RWPE1 (cell line): ENCODE data around the gene KRTAP9-3.
"Not testable (repeated sequence)": the region's sequence is repeated elsewhere in the genome, so short reads cannot be mapped to it uniquely, and the experiment has no call there.

ENCODE experiments used
- CTCF ChIA-PET: fragments of 350-600 bp; sonication (Branson Sonifier 250); formaldehyde crosslinking; extraction: SDS; loops from one replicate; lab custom pipeline; 2021; lab: Yijun Ruan, JAX
- POLR2A ChIA-PET: fragments of 400-600 bp; formaldehyde crosslinking; extraction: SDS; loops from one replicate; lab custom pipeline; 2020; ENCODE audit warnings: antibody characterized with exemption; ENCODE audit not compliant: low non-redundant PET; lab: Yijun Ruan, JAX
- DNase-seq: peaks from one replicate; pipeline ENCODE4 v3.0.0; 2012; ENCODE audit warnings: low spot score
- H3K27ac ChIP-seq: fragments of 450-650 bp; 2 replicates; pipeline ENCODE4 v1.5.1; 2017
- TF ChIP-seq, protein P1 (sequence below): fragments of 450-650 bp; conservative IDR thresholded peaks from 2 replicates; pipeline ENCODE4 v1.5.1; 2017; ENCODE audit warnings: low read depth, mild to moderate bottlenecking

The KRTAP9-3 gene

DNA sequence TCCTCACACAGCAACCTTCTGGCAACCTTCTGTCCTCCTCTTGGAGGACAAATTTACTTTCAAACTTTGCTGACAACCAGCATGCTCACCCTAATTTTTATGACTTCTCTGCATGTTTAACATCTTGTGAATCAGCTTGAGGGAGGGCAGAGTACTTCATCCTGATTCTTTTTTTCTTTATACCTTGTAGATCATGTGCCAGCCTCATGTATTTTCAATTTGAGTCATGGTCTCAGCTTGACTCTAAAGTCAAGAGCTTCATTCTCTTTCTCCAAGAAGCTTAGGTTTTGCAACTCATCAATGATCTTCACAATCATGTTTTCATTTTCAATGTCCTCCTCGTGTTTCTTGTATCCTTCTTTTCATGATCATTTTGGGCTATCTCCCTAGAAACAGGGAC is 39.6 kb downstream of the KRTAP9-3 start:
- ChIA-PET POLR2A (no interaction called here), CTCF (no interaction called here)
- TF ChIP-seq, protein P1, sequence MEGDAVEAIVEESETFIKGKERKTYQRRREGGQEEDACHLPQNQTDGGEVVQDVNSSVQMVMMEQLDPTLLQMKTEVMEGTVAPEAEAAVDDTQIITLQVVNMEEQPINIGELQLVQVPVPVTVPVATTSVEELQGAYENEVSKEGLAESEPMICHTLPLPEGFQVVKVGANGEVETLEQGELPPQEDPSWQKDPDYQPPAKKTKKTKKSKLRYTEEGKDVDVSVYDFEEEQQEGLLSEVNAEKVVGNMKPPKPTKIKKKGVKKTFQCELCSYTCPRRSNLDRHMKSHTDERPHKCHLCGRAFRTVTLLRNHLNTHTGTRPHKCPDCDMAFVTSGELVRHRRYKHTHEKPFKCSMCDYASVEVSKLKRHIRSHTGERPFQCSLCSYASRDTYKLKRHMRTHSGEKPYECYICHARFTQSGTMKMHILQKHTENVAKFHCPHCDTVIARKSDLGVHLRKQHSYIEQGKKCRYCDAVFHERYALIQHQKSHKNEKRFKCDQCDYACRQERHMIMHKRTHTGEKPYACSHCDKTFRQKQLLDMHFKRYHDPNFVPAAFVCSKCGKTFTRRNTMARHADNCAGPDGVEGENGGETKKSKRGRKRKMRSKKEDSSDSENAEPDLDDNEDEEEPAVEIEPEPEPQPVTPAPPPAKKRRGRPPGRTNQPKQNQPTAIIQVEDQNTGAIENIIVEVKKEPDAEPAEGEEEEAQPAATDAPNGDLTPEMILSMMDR = no peak
- no peak overlapping the region for H3K27ac ChIP-seq
- no peak for DNase-seq

GRCh38 chr17:41275648-41276190 is 43.5 kb downstream of the KRTAP9-3 start, which contains the start of gene KRTAP9-7:
Gene KRTAP9-7 (plus strand): TSS chr17:41275698. CDS start chr17:41275698, 0 bp downstream.
- POLR2A ChIA-PET = interaction anchor here (0.6 kb wide), 1 partner anchor 1825 kb away, joined by 4 read pairs; the partner anchor contains the start of gene MED1
- DNase-seq, CTCF ChIA-PET, H3K27ac ChIP-seq: not testable (repeated sequence)

- POLR2A ChIA-PET = no interaction called here
- TF ChIP-seq, protein P1 = no peak
- CTCF ChIA-PET = interaction anchor here (0.6 kb wide), 1 partner anchor 23 kb away, joined by 5 read pairs; no protein-coding TSS in a partner anchor
- no peak for DNase-seq
- H3K27ac ChIP-seq = no peak overlapping the region
Measured at GRCh38 chr17:41278176-41278955, 46.1 kb downstream of the KRTAP9-3 start.
